T-helper 1 cell treated with Interleukin-12 subunit alpha and Interleukin-12 subunit beta and Interleukin-4 antibody, amounts not matched to agents 30 μg/mL and 1 μg/mL, for 36 hours (primary cell): Measurements from ENCODE around the gene THSD7B.
"Not testable (repeated sequence)": the region's sequence is repeated elsewhere in the genome, so short reads cannot be mapped to it uniquely, and the experiment has no call there.

ENCODE experiments used
- H3K27ac Mint-ChIP-seq: one replicate; pipeline ENCODE4 v1.8.0; 2021; ENCODE audit warnings: mild to moderate bottlenecking, mixed read lengths
- H3K27me3 Mint-ChIP-seq: one replicate; pipeline ENCODE4 v1.8.0; 2021; ENCODE audit warnings: low read depth, mixed read lengths
- H3K36me3 Mint-ChIP-seq: one replicate; pipeline ENCODE4 v1.8.0; 2021; ENCODE audit warnings: low read depth, mixed read lengths
- H3K4me1 Mint-ChIP-seq: one replicate; pipeline ENCODE4 v1.8.0; 2021; ENCODE audit warnings: low read depth, mixed read lengths
- H3K4me3 Mint-ChIP-seq: one replicate; pipeline ENCODE4 v1.8.0; 2021; ENCODE audit warnings: mild to moderate bottlenecking, moderate library complexity, mixed read lengths
- H3K9me3 Mint-ChIP-seq: one replicate; pipeline ENCODE4 v1.8.0; 2021; ENCODE audit warnings: mixed read lengths

The THSD7B gene

DNA sequence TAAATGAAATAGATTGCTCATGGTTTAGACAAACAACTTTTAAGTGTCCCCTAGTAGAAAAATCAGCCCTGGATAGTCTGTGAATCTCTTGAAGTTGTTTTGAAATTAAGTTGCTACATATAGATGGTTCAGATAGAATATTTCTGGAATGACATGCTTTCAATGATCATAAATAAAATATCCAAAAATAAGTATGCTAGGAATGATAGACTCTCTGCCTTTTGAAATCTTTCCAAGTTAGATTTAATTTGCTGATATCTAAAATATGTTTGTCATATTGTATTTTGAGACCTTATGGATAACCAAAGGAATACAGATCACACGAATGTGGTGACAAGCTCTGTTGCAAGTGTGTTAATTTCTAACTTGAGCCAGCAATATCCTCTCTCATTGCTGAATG is 488.7 kb downstream of the THSD7B start:
- Mint-ChIP-seq H3K27me3 (no peaks in the 10 kb centered on the region), H3K36me3 (no peaks in the 10 kb centered on the region), H3K4me3 (no peak overlapping the region), H3K9me3 (no peaks in the 10 kb centered on the region), H3K4me1 (no peaks in the 10 kb centered on the region), H3K27ac (no peak overlapping the region)

DNA sequence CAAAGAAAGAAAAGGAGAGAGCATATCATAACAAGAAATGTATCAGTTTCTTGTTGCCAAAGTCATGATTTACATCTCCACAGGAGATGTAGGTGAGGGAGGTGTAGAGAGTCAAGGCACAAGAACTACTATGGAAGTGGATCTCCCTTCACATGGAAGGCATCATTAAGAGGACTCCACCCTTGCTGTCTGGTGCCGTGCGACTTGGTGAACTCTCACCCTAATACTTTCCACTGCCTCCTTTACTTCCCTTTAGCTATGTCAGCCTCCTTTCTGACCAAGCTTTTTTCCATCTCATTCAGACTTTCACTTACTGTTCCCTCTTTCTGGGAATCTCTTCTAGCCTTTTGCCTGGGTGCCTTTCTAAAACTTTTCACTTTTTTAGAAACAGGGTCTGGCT is 490.0 kb downstream of the THSD7B start:
- Mint-ChIP-seq H3K4me3 (no peak overlapping the region), H3K9me3 (no peaks in the 10 kb centered on the region), H3K4me1 (no peaks in the 10 kb centered on the region), H3K27me3 (no peaks in the 10 kb centered on the region), H3K27ac (no peak overlapping the region), H3K36me3 (no peaks in the 10 kb centered on the region)

DNA sequence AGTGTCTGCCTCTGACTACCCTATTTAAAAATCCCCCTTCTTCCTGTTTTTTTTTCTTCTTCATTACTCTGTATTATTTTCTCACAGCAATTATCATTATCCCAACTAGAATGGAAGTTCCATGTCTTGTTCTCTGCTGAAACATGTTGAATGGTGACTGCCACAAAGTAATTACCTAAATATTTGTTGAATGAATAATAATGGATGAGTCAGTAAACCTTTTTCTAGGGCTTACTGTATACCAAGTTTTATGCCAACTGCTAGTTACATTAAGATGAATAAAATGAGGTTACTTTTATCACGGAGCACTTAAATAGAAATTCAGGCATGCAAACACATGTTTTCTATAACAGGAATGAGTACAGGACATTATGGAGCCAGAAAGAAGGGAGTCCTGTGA is 490.6 kb downstream of the THSD7B start:
- Mint-ChIP-seq H3K4me1 (no peaks in the 10 kb centered on the region), H3K9me3 (no peaks in the 10 kb centered on the region), H3K27me3 (no peaks in the 10 kb centered on the region), H3K36me3 (no peaks in the 10 kb centered on the region), H3K4me3 (no peak overlapping the region), H3K27ac (no peak overlapping the region)

DNA sequence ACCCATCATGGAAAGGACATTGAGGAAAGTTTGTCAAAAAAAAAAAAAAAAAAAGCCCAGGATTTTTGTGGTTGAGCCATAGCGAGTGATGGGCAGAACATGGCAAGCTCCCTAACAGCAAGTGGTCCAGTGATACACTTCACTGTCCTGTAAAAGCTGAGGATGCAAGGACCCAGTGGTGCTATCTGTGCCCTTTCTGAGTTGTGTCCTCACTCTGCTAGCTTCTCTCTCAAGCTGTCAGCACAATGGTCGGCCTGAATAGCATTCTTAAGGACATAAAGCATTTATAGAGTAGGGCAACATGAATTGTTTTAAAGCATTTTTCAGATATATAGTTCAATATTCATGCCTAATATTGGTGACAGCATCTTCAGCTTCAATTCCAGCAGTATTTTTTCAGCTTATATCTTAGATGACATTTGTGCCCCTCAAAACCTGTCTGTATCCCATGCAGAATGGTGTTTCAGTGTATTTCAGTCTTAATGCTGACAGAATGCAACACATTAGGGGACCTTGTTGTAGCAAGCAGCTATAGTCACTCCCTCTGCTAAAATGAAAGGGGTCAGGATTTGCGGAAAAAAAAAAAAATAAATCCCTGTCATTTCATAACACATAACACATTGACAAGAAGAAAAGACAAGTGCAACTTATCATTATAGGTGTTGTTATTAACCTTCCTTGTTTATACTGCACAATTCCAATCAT is 496.7 kb downstream of the THSD7B start:
- H3K27me3 Mint-ChIP-seq, result no peaks in the 10 kb centered on the region
- H3K27ac Mint-ChIP-seq, result no peak overlapping the region
- no peaks in the 10 kb centered on the region for H3K36me3 Mint-ChIP-seq
- H3K4me1 Mint-ChIP-seq, result no peaks in the 10 kb centered on the region
- H3K4me3 Mint-ChIP-seq, result no peak overlapping the region
- no peaks in the 10 kb centered on the region for H3K9me3 Mint-ChIP-seq

DNA sequence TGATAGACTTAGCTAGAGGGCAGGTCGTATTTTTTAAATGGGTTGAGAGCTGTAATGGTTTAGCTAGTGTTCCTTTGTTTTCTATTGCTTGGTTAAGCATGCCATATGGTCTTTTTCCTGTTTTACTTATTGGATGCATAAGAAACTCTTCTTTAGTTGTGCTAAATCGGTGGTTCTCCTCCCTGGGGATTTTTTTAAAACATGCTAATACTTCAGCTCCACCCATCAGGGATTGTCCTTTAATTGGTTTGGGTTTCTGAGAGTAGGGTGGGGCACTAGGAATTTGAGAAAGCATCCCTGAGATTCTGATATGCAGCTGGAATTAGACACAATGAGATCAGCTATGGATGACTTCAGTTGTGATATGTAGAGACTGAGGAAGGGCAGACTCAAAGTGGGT is 497.2 kb downstream of the THSD7B start:
- Mint-ChIP-seq H3K9me3 (no peaks in the 10 kb centered on the region), H3K27me3 (no peaks in the 10 kb centered on the region), H3K36me3 (no peaks in the 10 kb centered on the region), H3K4me3 (no peak overlapping the region), H3K4me1 (no peaks in the 10 kb centered on the region), H3K27ac (no peak overlapping the region)

DNA sequence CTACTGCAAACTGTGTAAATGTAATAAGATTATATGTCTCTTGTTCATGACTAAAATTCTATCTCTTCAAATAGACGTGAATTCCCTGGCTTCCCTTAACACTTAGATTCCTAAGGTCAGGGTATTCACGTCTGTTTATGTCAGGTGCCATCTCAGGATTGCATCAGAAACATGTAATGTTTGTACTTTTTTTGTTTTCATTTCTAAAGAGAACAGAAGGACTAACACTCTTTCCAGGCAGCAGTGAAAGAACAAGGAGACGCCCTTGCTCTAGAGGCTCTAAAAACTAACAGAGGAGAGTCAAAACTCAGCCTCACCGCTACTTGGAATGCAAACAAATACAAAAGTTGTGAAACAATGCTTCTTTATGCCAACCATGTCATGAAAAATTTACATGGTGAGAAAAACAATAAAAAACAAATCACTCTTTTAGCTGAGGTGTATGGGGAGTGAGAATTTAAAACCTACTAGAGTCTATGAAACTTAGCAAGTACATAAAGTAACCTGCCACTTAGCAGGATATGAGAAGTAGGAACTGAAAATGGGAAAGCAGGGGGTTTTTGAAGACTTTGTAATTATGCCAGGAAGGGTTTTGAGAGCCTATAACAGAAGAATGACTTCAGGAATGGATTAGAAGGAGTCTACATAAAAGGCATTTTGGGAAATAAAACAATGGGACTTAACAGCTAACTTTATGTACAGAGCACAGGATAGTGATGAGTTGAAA is 522.7 kb downstream of the THSD7B start:
- Mint-ChIP-seq H3K36me3 (no peaks in the 10 kb centered on the region), H3K27me3 (no peaks in the 10 kb centered on the region), H3K27ac (no peak overlapping the region), H3K4me3 (no peak overlapping the region), H3K9me3 (peaks cover 11% of the 10 kb centered on the region), H3K4me1 (no peaks in the 10 kb centered on the region)

DNA sequence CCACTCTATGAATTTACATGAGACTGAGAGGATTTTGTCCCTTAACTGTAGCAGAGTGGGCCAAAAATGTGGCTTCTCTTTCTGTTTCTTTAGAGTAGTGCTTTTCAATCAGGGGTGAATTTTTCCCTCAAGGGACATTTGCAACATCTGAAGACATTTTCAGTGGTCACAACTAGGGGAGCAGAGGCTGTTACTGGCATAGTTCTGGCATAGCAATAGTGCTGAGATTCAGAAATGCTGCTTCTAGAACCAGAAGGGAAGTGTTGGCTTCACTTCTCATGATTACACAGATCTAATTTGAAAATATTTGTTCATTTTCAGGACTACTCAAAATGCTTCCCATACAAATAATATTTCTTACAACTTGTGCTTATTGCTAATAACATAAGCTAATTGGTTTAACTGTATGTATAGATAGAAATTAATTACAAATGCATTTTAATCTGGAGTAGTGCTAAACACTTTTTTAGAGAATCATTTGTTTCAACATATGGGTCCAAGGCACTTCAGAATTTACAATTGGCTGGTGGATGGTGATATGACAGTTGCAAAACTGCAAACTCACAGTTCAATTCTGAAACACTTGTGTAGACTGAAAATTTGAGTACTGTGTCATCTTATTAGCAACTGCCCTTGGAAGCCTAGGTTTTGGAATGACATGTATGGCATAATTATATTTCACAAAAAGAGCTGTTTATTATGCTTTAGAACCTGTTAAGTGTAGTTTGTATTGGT is 526.7 kb downstream of the THSD7B start:
- Mint-ChIP-seq H3K27me3 (no peaks in the 10 kb centered on the region), H3K4me3 (no peak overlapping the region), H3K27ac (no peak overlapping the region), H3K9me3 (no peaks in the 10 kb centered on the region), H3K36me3 (no peaks in the 10 kb centered on the region), H3K4me1 (no peaks in the 10 kb centered on the region)

DNA sequence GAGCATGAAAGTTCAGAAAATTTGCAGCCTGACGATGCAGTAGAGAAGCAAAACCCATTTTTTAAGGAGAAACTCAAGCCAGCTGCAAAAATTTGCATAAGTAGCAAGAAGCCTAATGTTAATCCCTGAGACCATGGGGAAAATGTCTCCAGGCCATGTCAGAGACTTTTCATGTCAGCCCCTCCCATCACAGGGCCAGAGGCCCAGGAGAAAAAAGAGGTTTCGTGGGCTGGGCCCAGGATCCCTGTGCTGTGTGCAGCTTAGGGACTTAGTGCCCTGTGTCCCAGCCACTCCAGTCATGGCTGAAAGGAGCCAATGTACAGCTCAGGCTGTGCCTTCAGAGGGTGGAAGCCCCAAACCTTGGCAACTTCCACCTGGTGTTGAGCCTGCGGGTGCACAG is 533.0 kb downstream of the THSD7B start:
- Mint-ChIP-seq H3K9me3 (peaks cover 5% of the 10 kb centered on the region), H3K36me3 (no peaks in the 10 kb centered on the region), H3K27ac (no peak overlapping the region), H3K4me3 (no peak overlapping the region), H3K27me3 (no peaks in the 10 kb centered on the region), H3K4me1 (no peaks in the 10 kb centered on the region)

DNA sequence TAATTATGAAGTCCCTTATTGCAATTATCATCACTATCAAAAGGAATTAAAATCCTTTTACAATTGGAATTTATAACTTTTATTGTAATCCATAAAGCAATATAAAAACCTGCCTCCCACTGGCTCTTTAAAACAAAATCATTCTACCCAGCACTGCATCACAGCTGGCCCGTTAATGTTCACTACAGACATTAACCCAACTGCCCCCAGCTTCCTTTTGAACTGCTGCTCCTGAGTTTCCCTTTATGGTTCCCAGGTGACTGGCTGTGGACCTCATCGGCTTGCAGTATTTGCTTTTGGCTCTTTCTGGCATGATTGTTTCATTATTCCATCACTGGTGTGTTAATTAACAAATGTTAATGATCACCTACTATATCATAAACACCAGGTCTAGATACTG is 535.6 kb downstream of the THSD7B start:
- Mint-ChIP-seq H3K27ac (no peak overlapping the region), H3K36me3 (no peaks in the 10 kb centered on the region), H3K4me1 (no peaks in the 10 kb centered on the region), H3K4me3 (no peak overlapping the region), H3K27me3 (no peaks in the 10 kb centered on the region), H3K9me3 (peaks cover 5% of the 10 kb centered on the region)

DNA sequence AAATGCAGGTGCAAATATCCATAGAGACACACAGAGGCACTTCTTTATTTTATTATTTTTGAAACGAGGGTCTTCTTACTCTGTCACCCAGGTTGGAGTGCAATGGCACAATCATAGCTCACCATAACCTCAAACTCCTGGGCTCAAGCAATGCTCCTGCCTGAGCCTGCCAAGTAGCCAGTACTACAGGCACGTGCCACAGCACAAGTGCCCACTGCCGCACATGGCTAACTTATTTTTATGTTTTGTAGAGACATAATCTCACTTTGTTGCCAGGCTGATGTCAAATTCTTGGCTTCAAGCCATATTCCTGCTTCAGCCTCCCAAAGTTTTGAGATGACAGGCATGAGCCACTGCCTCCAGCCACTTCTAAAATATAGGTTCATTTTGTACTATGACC is 537.6 kb downstream of the THSD7B start:
- Mint-ChIP-seq H3K36me3 (no peaks in the 10 kb centered on the region), H3K27ac (no peak overlapping the region), H3K9me3 (peaks cover 1% of the 10 kb centered on the region), H3K4me1 (no peaks in the 10 kb centered on the region), H3K4me3 (no peak overlapping the region), H3K27me3 (no peaks in the 10 kb centered on the region)

DNA sequence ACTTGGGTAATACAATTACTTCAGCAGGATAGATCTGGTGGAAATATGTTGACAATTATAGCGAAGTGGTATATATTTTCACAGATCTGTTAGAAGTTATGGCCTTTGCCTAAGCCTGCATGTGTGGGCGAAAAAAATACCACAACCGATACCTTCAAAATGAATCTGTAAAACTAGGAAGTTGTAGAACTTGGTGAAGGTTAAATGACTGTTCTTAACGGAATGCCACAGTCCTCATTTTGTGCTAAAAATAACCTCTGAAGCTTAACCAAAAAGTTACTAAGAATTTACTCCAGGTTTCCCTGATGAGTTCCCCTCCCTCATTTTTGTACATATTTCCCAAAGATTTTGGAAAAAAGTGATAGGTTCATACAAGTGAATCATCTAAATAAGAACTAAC is 550.7 kb downstream of the THSD7B start:
- no peak overlapping the region for H3K27ac Mint-ChIP-seq
- no peaks in the 10 kb centered on the region for H3K36me3 Mint-ChIP-seq
- H3K27me3 Mint-ChIP-seq, result no peaks in the 10 kb centered on the region
- no peak overlapping the region for H3K4me3 Mint-ChIP-seq
- no peaks in the 10 kb centered on the region for H3K4me1 Mint-ChIP-seq
- H3K9me3 Mint-ChIP-seq, result peaks cover 11% of the 10 kb centered on the region

DNA sequence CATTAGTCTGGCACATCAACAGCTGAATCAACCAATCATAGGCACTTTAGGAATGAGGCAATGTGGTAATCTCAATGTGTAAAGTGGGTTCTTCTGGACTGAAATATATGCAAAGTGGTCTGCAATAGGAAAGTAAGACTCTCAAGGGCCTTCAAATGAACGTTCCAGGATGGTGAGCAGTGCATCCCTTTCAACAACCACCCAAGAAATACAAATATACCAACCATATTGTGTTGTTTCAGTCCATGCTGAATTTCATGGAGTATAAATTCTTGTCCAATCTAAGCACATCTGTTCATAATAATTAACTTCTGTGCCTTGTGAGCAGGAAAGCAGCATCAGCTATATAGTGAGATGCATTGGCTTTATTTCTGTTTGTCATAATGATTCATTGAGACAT is 556.2 kb downstream of the THSD7B start:
- H3K9me3 Mint-ChIP-seq, result no peaks in the 10 kb centered on the region
- no peak overlapping the region for H3K4me3 Mint-ChIP-seq
- no peak overlapping the region for H3K27ac Mint-ChIP-seq
- no peaks in the 10 kb centered on the region for H3K4me1 Mint-ChIP-seq
- H3K36me3 Mint-ChIP-seq, result no peaks in the 10 kb centered on the region
- H3K27me3 Mint-ChIP-seq, result no peaks in the 10 kb centered on the region

DNA sequence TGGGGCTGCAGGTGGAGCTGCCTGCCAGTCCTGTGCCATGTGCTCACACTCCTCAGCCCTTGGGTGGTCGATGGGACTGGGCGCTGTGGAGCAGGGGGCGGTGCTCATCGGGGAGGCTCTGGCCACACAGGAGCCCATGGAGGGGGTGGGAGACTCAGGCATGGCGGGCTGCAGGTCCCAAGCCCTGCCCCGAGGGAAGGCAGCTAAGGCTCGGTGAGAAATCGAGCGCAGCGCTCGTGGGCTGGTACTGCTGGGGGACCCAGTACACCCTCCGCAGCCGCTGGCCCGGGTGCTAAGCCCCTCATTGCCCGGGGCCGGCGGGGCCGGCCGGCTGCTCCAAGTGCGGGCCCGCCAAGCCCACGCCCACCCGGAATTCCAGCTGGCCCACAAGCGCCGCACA is 566.2 kb downstream of the THSD7B start:
- H3K9me3 Mint-ChIP-seq, result peaks cover 12% of the 10 kb centered on the region
- not testable (repeated sequence) for H3K4me3 Mint-ChIP-seq

DNA sequence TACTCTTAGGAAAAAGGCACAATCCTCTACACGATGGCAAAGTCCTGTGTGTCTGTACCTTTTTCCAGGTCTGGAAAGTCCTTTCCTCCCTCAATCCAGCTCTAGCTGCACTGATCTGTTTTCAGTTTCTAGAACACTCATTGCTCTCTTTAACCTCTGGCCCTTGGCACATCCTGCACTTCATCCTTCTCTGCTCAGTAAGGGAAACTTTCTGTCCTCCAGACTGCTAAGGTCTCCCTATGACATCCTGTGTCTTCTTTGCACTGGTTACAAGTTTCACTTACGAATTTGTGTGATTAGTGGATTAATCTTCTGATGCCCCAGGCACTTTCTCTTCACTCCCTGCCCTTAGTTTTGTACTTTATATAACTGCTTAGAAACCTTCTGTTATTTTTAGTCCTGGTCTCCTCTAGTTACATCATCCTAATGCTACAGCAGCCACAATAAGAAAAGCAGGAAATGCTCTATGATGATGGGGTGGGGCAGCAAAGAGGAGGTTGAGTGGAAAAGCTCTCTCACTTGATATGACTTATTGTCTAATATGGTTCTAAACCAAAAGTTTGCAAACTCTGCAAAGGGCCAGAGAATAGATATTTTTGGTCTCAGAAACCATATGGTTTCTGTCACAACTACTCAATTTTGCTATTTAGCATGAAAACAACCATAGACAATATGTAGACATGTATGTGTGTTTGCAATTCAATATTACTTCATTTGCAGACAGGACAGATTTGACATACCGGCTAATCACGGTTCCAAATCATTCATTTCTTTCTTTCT is 568.2 kb downstream of the THSD7B start:
- no peaks in the 10 kb centered on the region for H3K4me1 Mint-ChIP-seq
- H3K36me3 Mint-ChIP-seq, result no peaks in the 10 kb centered on the region
- H3K9me3 Mint-ChIP-seq, result peaks cover 12% of the 10 kb centered on the region
- no peak overlapping the region for H3K27ac Mint-ChIP-seq
- no peaks in the 10 kb centered on the region for H3K27me3 Mint-ChIP-seq
- no peak overlapping the region for H3K4me3 Mint-ChIP-seq

More for the DNA sequence above, 566.2 kb downstream of the THSD7B start:
- not testable (repeated sequence) for H3K4me1 Mint-ChIP-seq, H3K27me3 Mint-ChIP-seq, H3K27ac Mint-ChIP-seq, H3K36me3 Mint-ChIP-seq
